Measurements from ENCODE around the gene COQ3. TPM values are rescaled to one million over a fixed set of nuclear protein-coding genes. Genes with fewer than 3 reads are reported as not detected.
A peak's percentile ranks its signal among the peaks of the same experiment; 100 is the strongest.

Gene COQ3
- total RNA-seq, 6 donors from 2014 or later = 0.55 to 5.4 (median 3.2) TPM

GRCh38 chr6:99426451-99426757, 32.4 kb upstream of the COQ3 start:
- peak overlapping the region; percentile 93 to 99 (median 95) for H3K27ac ChIP-seq
- peaks cover 0 to 6% (median 2%) of the 10 kb centered on the region in 4 donors for H3K36me3 ChIP-seq
- no peak for ATAC-seq (ENCODE audit: low FRiP score in 2 of 2)
- WGBS, 2 donors = 34 to 51% methylated on average over 4 of the region's 4 CpGs
- H3K4me3 ChIP-seq = peak overlapping the region; percentile 20 to 64 (median 60)
- no peaks in the 10 kb centered on the region for H3K27me3 ChIP-seq
- H3K4me1 ChIP-seq = peaks cover 35 to 49% (median 41%) of the 10 kb centered on the region in 4 donors
- TF ChIP-seq, protein P1, sequence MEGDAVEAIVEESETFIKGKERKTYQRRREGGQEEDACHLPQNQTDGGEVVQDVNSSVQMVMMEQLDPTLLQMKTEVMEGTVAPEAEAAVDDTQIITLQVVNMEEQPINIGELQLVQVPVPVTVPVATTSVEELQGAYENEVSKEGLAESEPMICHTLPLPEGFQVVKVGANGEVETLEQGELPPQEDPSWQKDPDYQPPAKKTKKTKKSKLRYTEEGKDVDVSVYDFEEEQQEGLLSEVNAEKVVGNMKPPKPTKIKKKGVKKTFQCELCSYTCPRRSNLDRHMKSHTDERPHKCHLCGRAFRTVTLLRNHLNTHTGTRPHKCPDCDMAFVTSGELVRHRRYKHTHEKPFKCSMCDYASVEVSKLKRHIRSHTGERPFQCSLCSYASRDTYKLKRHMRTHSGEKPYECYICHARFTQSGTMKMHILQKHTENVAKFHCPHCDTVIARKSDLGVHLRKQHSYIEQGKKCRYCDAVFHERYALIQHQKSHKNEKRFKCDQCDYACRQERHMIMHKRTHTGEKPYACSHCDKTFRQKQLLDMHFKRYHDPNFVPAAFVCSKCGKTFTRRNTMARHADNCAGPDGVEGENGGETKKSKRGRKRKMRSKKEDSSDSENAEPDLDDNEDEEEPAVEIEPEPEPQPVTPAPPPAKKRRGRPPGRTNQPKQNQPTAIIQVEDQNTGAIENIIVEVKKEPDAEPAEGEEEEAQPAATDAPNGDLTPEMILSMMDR (IDR thresholded peaks at IDR 0.05) = no peak
- TF ChIP-seq POLR2AphosphoS5 (IDR thresholded peaks at IDR 0.05) (no peak), POLR2A (IDR thresholded peaks at IDR 0.05) (no peak), EP300 (IDR thresholded peaks at IDR 0.05) (no peak)
- DNase-seq = no peak
- H3K9me3 ChIP-seq = no peaks in the 10 kb centered on the region

- 2 to 5% methylated on average over 22 to 29 of the region's 29 CpGs for WGBS, 2 donors
Observed at GRCh38 chr6:99425647-99426450, 31.9 kb upstream of the COQ3 start.

DNA sequence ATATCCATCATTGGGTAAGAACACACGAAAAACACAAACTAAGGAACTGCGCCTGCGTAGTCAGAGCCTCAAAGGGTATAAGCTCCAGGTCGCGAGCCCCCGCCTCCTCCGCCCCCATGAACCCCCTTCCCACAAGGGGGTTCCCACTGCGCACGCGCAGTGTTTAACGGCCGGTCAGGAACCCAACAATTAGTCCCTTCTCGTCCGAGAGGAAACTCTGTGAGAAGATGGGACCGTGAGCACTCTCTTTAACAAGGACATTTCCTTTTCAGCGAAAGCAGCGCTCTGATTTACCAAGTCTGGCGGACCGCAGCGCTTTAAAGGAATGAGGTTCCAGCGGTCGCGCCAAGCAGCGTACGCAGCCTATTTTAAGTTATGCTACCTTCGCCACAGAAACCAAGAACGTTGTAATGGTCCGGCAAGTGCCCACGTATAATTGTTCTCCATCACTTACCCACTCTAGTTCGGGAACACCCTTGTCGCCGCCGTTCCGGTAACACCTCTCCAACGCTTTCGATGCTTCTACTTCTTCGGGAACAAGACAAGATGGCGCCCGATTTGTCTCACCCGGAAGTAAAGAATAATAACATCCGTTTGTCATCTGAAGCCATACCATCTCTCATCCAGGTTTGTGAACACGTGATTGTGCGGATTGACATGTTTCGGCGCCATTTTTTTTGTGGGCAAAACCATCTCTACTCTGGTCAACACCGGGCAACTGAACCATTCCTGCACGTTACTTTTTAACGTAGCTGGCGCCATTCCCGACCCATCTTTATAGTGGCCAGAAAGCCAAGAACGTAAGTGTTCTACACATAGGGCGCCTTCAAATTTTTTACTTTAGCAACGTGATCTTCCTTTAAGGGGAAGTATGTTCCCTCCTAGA, 31.0 kb upstream of the COQ3 start, which contains the start of gene PNISR:
TSS of gene PNISR (minus strand) at position 548 of the 886 bp plus-strand sequence. CDS start 10,649 bp downstream, outside the sequence.
- DNase-seq = peak; percentile 89 to 93
- TF ChIP-seq EP300 (IDR thresholded peaks at IDR 0.05) (peak in 1 of 4 donors; percentile 60), POLR2AphosphoS5 (IDR thresholded peaks at IDR 0.05) (peak; percentile 68 to 90), POLR2A (IDR thresholded peaks at IDR 0.05) (peak in 3 of 4 donors; percentile 30 to 76 (median 44))
- TF ChIP-seq, protein P1 (IDR thresholded peaks at IDR 0.05) = no peak
- peaks cover 41 to 53% (median 44%) of the 10 kb centered on the region in 4 donors for H3K4me1 ChIP-seq
- H3K9me3 ChIP-seq = no peaks in the 10 kb centered on the region
- peaks cover 0 to 4% (median 0%) of the 10 kb centered on the region in 4 donors for H3K36me3 ChIP-seq
- ATAC-seq (ENCODE audit: low FRiP score in 2 of 2) = peak; percentile 97 to 99
- H3K27ac ChIP-seq = peak within 1 kb of the TSS; percentile 93 to 99 (median 95)
- peak within 1 kb of the TSS; percentile 20 to 64 (median 60) for H3K4me3 ChIP-seq
- no peaks in the 10 kb centered on the region for H3K27me3 ChIP-seq
- WGBS, 2 donors = 0 to 1% methylated on average over 42 to 52 of the region's 53 CpGs

More at GRCh38 chr6:99425647-99426450, 31.9 kb upstream of the COQ3 start:
- peak overlapping the region; percentile 93 to 99 (median 95) for H3K27ac ChIP-seq
- DNase-seq (peak in 1 of 2 donors; percentile 88), ATAC-seq (ENCODE audit: low FRiP score in 2 of 2) (peak; percentile 90 to 93)
- peak in 1 of 4 donors; percentile 28 for TF ChIP-seq POLR2A (IDR thresholded peaks at IDR 0.05)
- peak in 1 of 2 donors; percentile 54 for TF ChIP-seq POLR2AphosphoS5 (IDR thresholded peaks at IDR 0.05)
- TF ChIP-seq, protein P1 (IDR thresholded peaks at IDR 0.05) = peak in 5 of 6 experiments; percentile 6 to 39 (median 15)
- no peak for TF ChIP-seq EP300 (IDR thresholded peaks at IDR 0.05)
- H3K4me3 ChIP-seq = peak overlapping the region; percentile 20 to 64 (median 60)
- peaks cover 0 to 4% (median under 1%) of the 10 kb centered on the region in 4 donors for H3K36me3 ChIP-seq
- no peaks in the 10 kb centered on the region for H3K27me3 ChIP-seq
- H3K4me1 ChIP-seq = peaks cover 40 to 52% (median 42%) of the 10 kb centered on the region in 4 donors
- H3K9me3 ChIP-seq = no peaks in the 10 kb centered on the region

DNA sequence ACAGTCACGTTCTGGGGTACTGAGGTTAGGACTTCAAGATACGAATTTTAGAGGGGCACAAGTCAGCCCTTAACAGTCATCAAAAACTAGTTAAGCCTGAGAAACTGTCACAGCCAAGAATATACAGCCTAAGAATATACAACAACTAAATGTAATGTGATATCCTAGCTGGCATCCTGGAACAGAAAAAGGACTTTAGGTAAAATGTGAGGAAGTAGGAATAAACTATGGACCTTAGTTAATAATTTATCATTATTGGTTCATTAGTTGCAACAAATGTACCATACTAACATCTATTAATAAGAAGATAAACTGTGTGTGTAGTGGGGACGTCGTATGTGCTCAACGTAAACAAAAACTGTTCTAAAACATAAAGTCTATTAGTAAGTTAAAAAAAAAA, 30.0 kb upstream of the COQ3 start:
- Histone ChIP-seq H3K36me3 (peaks cover 0 to 4% (median 0%) of the 10 kb centered on the region in 4 donors), H3K27ac (peak overlapping the region in 2 of 4 donors; percentile 94 to 96), H3K4me1 (peaks cover 41 to 53% (median 46%) of the 10 kb centered on the region in 4 donors), H3K27me3 (no peaks in the 10 kb centered on the region), H3K4me3 (peak overlapping the region; percentile 15 to 64 (median 60)), H3K9me3 (no peaks in the 10 kb centered on the region)
- DNase-seq (no peak), ATAC-seq (ENCODE audit: low FRiP score in 2 of 2) (no peak)
- WGBS, 2 donors = 55 to 65% methylated on average over 5 of the region's 5 CpGs
- TF ChIP-seq, protein P1 (IDR thresholded peaks at IDR 0.05) = no peak
- TF ChIP-seq POLR2A (IDR thresholded peaks at IDR 0.05) (no peak), POLR2AphosphoS5 (IDR thresholded peaks at IDR 0.05) (no peak), EP300 (IDR thresholded peaks at IDR 0.05) (no peak)
